Progenitor cell of endocrine pancreas (in vitro differentiated cells): Measurements from ENCODE around the gene FAM170B. TPM values are rescaled to one million over a fixed set of nuclear protein-coding genes. Genes with fewer than 3 reads are reported as not detected.

Experiments used
- DNase-seq: peaks from one replicate; pipeline ENCODE4 v3.0.0; 2021; ENCODE audit warnings: low spot score; ENCODE audit not compliant: unreplicated experiment
- H3K27ac Mint-ChIP-seq: 2 replicates; pipeline ENCODE4 v1.8.0; 2021; ENCODE audit warnings: mild to moderate bottlenecking, moderate library complexity, mixed read lengths
- H3K27me3 Mint-ChIP-seq: 2 replicates; pipeline ENCODE4 v1.8.0; 2021; ENCODE audit warnings: mixed read lengths
- H3K36me3 Mint-ChIP-seq: 2 replicates; pipeline ENCODE4 v1.8.0; 2022; ENCODE audit warnings: mixed read lengths; ENCODE audit not compliant: insufficient read depth
- H3K4me1 Mint-ChIP-seq: 2 replicates; pipeline ENCODE4 v1.8.0; 2021; ENCODE audit warnings: low read depth, mixed read lengths
- H3K4me3 Mint-ChIP-seq: 2 replicates; pipeline ENCODE4 v1.8.0; 2021; ENCODE audit warnings: low read depth, mild to moderate bottlenecking, moderate library complexity, mixed read lengths
- H3K9me3 Mint-ChIP-seq: 2 replicates; pipeline ENCODE4 v1.8.0; 2021; ENCODE audit warnings: low read depth, mixed read lengths
- total RNA-seq: library from RNA; stranded (reverse); gene quantifications from 2 replicates; pipeline ENCODE4 v1.2.1, GENCODE V29; 2021
- TF ChIP-seq, protein P1 (sequence below): fragments of 200-600 bp; sonication (generic); IDR thresholded peaks from one replicate; pipeline ENCODE4 v1.5.0; 2021; ENCODE audit warnings: antibody characterized with exemption, mild to moderate bottlenecking; ENCODE audit not compliant: unreplicated experiment

The FAM170B gene
- total RNA-seq, 1 donor from 2014 or later = not detected

DNA sequence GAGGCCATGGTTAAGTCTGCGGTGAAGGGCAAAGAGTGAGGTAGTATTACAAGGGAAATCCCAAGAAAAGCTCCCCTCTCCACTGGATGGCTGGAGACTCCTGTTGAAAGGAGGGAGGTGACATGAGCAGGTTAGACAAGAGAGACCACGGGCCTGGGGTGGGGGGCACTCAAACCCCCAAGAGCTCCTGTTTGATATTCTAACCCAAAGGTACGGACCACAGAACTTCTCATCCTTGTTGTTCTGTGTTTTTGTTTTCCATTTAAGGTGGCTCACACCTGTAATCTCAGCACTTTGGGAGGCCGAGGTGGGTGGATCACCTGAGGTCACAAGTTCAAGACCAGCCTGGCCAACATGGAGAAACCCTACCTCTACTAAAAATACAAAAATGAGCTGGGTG is 30.1 kb downstream of the FAM170B start:
- Mint-ChIP-seq H3K4me1 (no peaks in the 10 kb centered on the region), H3K9me3 (no peaks in the 10 kb centered on the region), H3K4me3 (no peak overlapping the region), H3K36me3 (no peaks in the 10 kb centered on the region), H3K27ac (no peak overlapping the region), H3K27me3 (peaks cover 12% of the 10 kb centered on the region)
- DNase-seq = no peak
- TF ChIP-seq, protein P1, sequence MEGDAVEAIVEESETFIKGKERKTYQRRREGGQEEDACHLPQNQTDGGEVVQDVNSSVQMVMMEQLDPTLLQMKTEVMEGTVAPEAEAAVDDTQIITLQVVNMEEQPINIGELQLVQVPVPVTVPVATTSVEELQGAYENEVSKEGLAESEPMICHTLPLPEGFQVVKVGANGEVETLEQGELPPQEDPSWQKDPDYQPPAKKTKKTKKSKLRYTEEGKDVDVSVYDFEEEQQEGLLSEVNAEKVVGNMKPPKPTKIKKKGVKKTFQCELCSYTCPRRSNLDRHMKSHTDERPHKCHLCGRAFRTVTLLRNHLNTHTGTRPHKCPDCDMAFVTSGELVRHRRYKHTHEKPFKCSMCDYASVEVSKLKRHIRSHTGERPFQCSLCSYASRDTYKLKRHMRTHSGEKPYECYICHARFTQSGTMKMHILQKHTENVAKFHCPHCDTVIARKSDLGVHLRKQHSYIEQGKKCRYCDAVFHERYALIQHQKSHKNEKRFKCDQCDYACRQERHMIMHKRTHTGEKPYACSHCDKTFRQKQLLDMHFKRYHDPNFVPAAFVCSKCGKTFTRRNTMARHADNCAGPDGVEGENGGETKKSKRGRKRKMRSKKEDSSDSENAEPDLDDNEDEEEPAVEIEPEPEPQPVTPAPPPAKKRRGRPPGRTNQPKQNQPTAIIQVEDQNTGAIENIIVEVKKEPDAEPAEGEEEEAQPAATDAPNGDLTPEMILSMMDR = no peak

DNA sequence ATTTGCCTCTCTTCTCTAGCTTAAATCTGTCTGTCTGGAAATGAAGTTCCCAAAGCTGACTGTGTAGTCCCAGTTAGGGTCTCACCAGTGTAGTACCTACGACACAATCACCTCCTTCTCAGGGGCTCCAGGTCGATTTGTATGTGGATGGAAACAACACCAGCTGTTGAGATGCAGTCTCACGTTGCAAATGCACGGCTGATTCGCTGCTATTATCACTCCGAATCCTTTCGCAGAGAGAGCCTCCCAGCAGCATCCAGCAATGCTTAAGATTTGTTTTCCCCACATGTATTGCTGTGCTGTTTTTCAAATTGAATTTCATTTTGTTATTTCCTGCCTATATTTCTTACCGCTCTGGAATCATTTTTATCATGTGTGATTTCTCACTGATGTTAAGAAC is 34.8 kb downstream of the FAM170B start:
- Mint-ChIP-seq H3K36me3 (no peaks in the 10 kb centered on the region), H3K27ac (no peak overlapping the region), H3K27me3 (peaks cover 16% of the 10 kb centered on the region), H3K9me3 (no peaks in the 10 kb centered on the region), H3K4me1 (no peaks in the 10 kb centered on the region), H3K4me3 (no peak overlapping the region)
- no peak for DNase-seq
- TF ChIP-seq, protein P1 = no peak

DNA sequence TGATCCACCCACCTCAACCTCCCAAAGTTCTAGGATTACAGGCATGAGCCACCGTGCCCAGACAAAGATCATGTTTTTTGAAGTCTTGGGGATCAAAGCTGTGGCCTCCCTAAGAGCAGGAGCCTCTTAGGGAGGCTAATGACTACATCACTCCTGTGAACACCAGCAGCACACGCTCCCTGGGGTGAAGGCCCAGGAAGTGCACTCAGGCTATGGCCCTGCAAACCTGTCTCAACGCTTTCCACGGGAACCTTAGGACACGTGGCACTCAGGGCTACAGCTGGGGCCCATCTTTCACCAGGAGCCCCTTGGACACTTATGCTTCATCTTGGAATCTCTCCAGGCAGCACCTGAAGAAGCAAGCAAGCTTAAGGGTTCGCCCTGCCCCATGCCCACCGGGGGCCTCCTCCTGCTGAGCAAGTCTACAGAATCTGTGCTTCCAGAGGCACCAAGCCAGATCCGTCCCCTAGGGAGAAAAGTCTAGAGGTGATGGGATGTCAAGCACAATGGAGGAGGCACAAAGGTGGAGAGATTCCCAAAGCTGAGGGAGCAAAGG is 36.9 kb downstream of the FAM170B start:
- no peak overlapping the region for H3K4me3 Mint-ChIP-seq
- TF ChIP-seq, protein P1 = no peak
- H3K9me3 Mint-ChIP-seq = no peaks in the 10 kb centered on the region
- no peaks in the 10 kb centered on the region for H3K4me1 Mint-ChIP-seq
- H3K36me3 Mint-ChIP-seq = no peaks in the 10 kb centered on the region
- H3K27me3 Mint-ChIP-seq = peaks cover 21% of the 10 kb centered on the region
- DNase-seq = no peak
- H3K27ac Mint-ChIP-seq = no peak overlapping the region

DNA sequence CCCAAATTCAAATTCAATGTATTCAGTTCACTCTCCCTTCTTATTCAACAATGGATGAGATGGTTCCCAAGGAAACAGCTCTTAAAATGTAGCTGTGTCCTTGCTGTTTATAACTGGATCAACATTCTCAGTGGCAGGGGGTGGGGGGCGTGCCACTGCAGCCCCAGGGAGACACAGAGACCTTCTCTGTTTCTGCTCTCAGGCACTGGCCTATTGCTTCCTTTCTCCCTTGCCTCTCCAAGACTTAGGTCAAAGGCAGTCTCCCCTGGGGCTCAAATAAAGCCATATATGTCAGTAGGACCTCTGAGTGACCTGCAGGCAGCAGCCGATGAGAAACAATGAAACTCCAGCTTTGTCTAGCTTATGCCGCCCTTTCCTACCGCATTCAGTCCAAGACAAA is 39.2 kb downstream of the FAM170B start:
- peaks cover 21% of the 10 kb centered on the region for H3K27me3 Mint-ChIP-seq
- DNase-seq = no peak
- no peak overlapping the region for H3K4me3 Mint-ChIP-seq

DNA sequence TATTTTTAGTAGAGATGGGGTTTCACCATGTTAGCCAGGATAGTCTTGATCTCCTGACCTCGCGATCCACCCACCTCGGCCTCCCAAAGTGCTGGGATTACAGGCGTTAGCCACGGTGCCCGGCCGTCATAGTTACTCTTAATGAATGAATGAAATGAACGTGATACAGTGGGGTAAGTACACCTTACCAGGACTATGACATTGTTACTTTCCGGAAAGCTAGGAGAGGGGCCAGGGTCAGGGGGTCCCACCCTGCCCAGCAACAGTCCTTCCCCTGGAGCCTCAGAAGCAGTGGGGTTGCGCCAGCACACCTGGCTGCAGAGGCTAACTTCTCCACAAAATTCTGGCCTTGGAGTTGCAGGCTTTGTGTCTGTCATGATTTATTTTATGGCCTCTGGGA is 39.9 kb downstream of the FAM170B start:
- DNase-seq = no peak
- Mint-ChIP-seq H3K9me3 (no peaks in the 10 kb centered on the region), H3K4me3 (no peak overlapping the region), H3K27me3 (peaks cover 18% of the 10 kb centered on the region), H3K4me1 (no peaks in the 10 kb centered on the region), H3K27ac (no peak overlapping the region), H3K36me3 (no peaks in the 10 kb centered on the region)
- TF ChIP-seq, protein P1 = no peak

More for the DNA sequence above, 39.2 kb downstream of the FAM170B start:
- Mint-ChIP-seq H3K4me1 (no peaks in the 10 kb centered on the region), H3K27ac (no peak overlapping the region), H3K36me3 (no peaks in the 10 kb centered on the region), H3K9me3 (no peaks in the 10 kb centered on the region)
- TF ChIP-seq, protein P1 = no peak
